Activated CD4-positive, alpha-beta T cell treated with anti-CD3 and anti-CD28 coated beads for 48 hours (primary cell): ENCODE results near the gene KLHL29.

ENCODE experiments used
- DNase-seq: peaks from one replicate; pipeline ENCODE4 v3.0.0-alpha.2; 2020

KLHL29 gene

GRCh38 chr2:23647563-23647962 is 262.6 kb downstream of the KLHL29 start:
- DNase-seq = no peak

DNA sequence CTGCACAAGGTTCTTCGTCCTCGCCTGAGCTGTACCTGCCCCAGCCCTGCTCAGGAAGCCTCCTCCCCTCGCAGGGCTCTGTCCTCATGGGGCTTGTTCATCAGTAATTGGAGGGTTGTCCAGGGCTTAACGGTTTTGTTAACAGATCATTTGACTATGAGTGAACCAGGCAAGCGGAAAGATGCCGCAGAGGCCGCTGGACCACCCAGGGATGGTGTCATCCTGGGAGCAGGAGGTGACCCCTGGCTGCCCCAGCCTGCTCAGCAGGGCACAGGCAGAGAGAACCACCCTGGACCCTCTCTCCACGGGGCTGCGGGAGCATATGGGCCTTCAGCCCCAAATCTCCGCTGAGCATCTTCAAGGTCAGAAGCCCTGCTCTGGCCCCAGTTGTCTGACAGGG is 264.3 kb downstream of the KLHL29 start:
- DNase-seq = no peak

DNA sequence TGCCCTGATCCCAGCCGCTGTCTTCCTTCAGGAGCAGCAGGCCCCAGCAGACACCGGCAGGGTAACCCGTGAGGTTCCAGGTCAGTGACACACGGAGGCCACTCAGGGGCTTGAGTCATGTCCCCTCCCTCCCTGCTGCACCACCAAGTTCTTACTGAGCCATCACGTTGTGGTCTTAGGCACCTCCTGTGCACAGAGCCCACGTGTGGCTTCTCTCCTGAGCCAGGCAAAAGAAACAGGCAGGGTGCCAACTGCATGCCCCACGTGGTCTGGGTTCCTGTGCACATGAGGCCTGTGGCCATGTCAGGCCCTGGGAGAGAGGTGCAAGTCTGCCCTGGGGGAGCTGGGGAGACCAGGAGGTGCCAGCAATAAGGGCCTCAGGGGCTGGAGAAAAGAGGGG is 264.8 kb downstream of the KLHL29 start:
- peak; percentile 38 for DNase-seq

DNA sequence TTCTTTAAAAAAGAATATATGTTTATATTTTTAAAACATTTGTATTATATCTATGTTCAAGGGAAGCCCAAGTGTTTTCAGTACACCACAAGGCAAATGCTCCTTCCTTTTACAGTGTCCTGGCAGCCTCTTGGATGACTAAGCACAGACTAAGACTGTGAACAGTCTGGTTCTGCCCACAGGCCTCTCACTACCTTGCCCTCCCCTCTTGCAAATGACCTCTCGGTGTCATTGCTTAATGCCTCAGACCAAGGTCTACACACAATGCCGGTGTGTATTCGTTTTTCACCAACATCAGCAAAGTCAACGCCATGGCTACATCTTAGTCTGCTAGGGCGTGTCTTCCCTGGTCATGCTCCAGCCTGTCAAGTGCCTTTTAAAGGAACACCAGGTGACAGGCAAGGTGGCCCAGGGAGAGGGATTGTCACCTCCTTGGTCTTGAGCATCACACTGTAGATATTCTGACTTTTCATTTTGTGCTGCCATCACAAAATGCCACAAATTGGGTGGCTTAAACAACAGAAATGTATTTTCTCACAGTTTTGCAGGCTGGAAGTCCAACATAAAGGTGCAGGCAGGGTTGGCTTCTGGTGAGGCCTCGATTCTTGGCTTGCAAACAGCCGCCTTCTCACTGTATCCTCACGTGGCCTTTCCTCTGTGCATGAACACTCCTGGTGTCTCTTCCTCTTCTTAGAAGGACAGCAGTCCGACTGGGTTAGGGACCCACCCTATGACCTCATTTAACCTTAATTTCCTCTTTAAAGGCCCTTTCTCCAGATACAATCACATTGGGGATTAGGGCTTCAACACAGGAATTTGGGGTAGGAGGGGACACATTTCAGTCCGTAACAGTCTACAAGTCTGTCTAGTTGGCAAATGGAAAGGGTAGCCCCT is 266.5 kb downstream of the KLHL29 start:
- no peak for DNase-seq

GRCh38 chr2:23653326-23653725 is 268.3 kb downstream of the KLHL29 start:
- no peak for DNase-seq

DNA sequence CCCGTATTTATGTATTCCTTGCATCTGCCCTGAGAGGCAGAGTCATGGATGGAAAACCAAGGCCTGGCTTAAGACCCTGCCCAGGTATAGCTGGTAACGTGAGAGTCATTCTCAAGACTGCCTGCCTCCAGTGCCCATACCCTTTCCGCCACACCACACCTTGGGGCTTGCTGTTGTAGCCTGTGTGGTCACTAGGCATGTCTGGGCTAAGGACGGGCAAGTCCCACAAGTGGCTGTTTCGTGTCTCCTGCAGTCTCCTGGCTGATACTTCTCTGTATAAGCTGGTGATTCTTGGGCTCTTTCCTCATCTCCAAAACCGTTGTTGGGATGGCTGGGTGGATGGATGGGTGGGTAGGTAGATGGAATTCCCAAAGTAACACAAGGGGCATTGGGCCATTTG is 269.8 kb downstream of the KLHL29 start:
- DNase-seq = no peak

DNA sequence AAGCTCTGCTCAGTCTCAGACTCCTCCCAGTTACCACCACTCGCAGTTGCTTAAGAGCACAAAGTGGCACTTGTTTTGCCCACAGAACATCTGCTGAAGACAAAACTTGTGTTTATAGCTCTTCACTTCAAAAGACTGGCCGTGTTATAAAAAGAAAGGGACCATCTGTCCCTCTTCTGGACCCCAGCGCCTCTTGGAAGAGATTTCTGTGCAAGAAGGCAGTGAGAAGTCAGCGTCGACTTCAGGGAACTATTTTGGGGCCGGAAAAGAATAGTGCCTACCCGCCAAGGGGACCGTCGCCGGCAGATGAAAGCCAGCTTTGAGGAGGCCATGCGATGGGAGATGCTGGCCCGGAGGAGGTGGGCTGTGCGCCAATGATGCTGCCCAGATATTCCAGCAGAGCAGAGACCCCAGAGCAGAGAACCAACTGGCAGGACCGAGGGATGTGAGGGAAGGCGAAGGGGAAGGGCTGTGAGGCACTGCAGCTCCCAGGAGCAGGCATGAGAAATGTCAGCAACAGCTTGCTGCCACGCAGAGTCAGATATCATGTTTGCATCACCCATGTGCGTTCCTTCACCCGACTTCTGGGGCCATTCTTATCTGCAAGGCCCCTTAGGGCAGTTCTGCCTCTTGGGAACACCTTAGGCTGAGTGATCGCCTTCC is 271.1 kb downstream of the KLHL29 start:
- DNase-seq = no peak

GRCh38 chr2:23656597-23656973 is 271.6 kb downstream of the KLHL29 start:
- DNase-seq = no peak

GRCh38 chr2:23657371-23657770 is 272.4 kb downstream of the KLHL29 start:
- DNase-seq = no peak

- no peak for DNase-seq
Observed at GRCh38 chr2:23657934-23658333, 273.0 kb downstream of the KLHL29 start.

GRCh38 chr2:23658466-23658942 is 273.5 kb downstream of the KLHL29 start:
- peak; percentile 71 for DNase-seq

GRCh38 chr2:23659328-23659727 is 274.3 kb downstream of the KLHL29 start:
- no peak for DNase-seq

- DNase-seq = no peak
Observed at GRCh38 chr2:23659773-23660172, 274.8 kb downstream of the KLHL29 start.

DNA sequence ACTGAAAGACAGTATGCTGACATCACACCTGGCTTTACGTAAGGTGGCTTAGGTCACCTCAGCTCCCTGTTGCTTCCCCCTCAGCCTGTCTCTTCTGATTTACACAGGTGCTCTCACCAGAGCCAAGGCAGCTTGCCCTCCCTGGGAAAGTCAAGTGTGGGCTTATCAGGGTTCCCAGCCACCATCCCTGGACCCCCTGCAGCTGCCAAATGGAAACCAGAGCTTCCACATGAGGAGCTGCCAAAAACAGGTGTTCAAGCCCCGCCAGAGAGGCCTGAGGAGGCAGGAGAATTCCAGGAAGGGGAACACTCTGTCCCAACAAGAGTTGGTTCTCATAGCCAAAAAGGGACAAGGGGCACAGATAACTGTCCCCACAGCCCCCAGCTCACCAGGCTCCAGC is 275.3 kb downstream of the KLHL29 start:
- no peak for DNase-seq

- DNase-seq = no peak
Observed at GRCh38 chr2:23661276-23662050, 276.5 kb downstream of the KLHL29 start.

GRCh38 chr2:23662466-23662865 is 277.5 kb downstream of the KLHL29 start:
- no peak for DNase-seq

GRCh38 chr2:23662941-23663920 is 278.3 kb downstream of the KLHL29 start:
- no peak for DNase-seq

- no peak for DNase-seq
Observed at GRCh38 chr2:23664066-23664788, 279.2 kb downstream of the KLHL29 start.

GRCh38 chr2:23666241-23666979 is 281.4 kb downstream of the KLHL29 start:
- DNase-seq = no peak

DNA sequence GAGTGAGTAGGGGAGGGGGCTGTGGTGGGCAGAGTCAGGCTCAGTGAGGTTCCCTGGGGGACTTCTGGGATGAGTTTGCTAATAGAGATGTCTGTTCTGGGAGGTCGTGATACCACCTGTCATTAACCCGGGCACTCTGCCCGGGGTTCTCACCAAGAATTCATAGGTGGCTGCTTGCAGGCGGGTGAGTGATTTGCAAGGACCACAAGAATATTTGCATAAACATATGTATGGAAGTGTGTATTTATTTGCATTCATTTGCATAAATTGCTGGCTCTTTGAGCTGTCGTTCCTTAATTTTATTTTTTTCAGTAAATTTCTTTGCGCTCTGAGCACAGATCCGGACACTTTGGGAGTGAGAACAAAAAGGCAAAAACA is 282.0 kb downstream of the KLHL29 start:
- DNase-seq = no peak
